Fibroblast of lung (primary cell): Measurements from ENCODE around the gene IBSP. TPM values are rescaled to one million over a fixed set of nuclear protein-coding genes. Genes with fewer than 3 reads are reported as not detected.
A peak's percentile ranks its signal among the peaks of the same experiment; 100 is the strongest.

Source experiments
- DNase-seq, 2 donors: peaks; one replicate each; pipeline versions ENCODE4 v3.0.0 to v3.0.0-alpha.2; 2010; ENCODE audit warnings: low read depth in 2 of 2
- H2AFZ ChIP-seq: 2 replicates; pipeline ENCODE4 v1.5.1; 2012; ENCODE audit warnings: low read length, control low read depth, inconsistent platforms
- H3K27ac ChIP-seq: 2 replicates; pipeline ENCODE4 v1.5.1; 2011; ENCODE audit warnings: low read length, control low read depth; ENCODE audit not compliant: insufficient read depth
- H3K27me3 ChIP-seq: 2 replicates; pipeline ENCODE4 v1.5.1; 2011; ENCODE audit warnings: mild to moderate bottlenecking, low read length; ENCODE audit not compliant: control insufficient read depth, insufficient read depth
- H3K36me3 ChIP-seq: 2 replicates; pipeline ENCODE4 v1.5.1; 2011; ENCODE audit warnings: low read length; ENCODE audit not compliant: control insufficient read depth, insufficient read depth
- H3K4me1 ChIP-seq: 2 replicates; pipeline ENCODE4 v1.5.1; 2011; ENCODE audit warnings: low read length; ENCODE audit not compliant: control insufficient read depth, insufficient read depth; ENCODE audit errors: extremely low read depth
- H3K4me2 ChIP-seq: 2 replicates; pipeline ENCODE4 v1.5.1; 2011; ENCODE audit warnings: low read length, control low read depth; ENCODE audit not compliant: insufficient read depth; ENCODE audit errors: extremely low read depth
- H3K4me3 ChIP-seq, 4 experiments: fragments of 200-600 bp in 1 of 4; sonication (generic) in 1 of 4; replicated peaks in 1 of 4; 2 replicates each; pipeline ENCODE4 v1.5.1; 2011 to 2016; ENCODE audit warnings: low read length in 4 of 4, low read depth in 3 of 4, mild to moderate bottlenecking in 3 of 4, control low read depth in 2 of 4, inconsistent platforms in 1 of 4, mixed read lengths in 1 of 4; ENCODE audit not compliant: insufficient read depth in 1 of 4; ENCODE audit errors: control extremely low read depth in 1 of 4
- H3K79me2 ChIP-seq: 2 replicates; pipeline ENCODE4 v1.5.1; 2012; ENCODE audit warnings: mild to moderate bottlenecking, low read length, inconsistent platforms; ENCODE audit not compliant: control insufficient read depth, insufficient read depth
- H3K9ac ChIP-seq: 2 replicates; pipeline ENCODE4 v1.5.1; 2011; ENCODE audit warnings: mild to moderate bottlenecking, low read length, control low read depth; ENCODE audit not compliant: insufficient read depth
- H3K9me3 ChIP-seq: 2 replicates; pipeline ENCODE4 v1.5.1; 2012; ENCODE audit warnings: low read depth, low read length; ENCODE audit not compliant: control insufficient read depth, insufficient read depth
- H4K20me1 ChIP-seq: 2 replicates; pipeline ENCODE4 v1.5.1; 2011; ENCODE audit warnings: low read length; ENCODE audit not compliant: control insufficient read depth, insufficient read depth; ENCODE audit errors: extremely low read depth
- CTCF ChIP-seq, 2 donors: IDR thresholded peaks in 1 of 2; conservative IDR thresholded peaks in 1 of 2; 1 replicate in 1 of 2; 2 replicates in 1 of 2; pipeline ENCODE4 v1.5.1; 2011 to 2012; ENCODE audit warnings: low read length in 2 of 2, control low read depth in 1 of 2, inconsistent platforms in 1 of 2, low read depth in 1 of 2, mild to moderate bottlenecking in 1 of 2
- EZH2 ChIP-seq: IDR thresholded peaks from 2 replicates; pipeline ENCODE4 v1.5.1; 2012; ENCODE audit warnings: low read length, control low read depth, mild to moderate bottlenecking; ENCODE audit errors: missing control alignments
- polyA plus RNA-seq, 2 donors: library from polyadenylated mRNA; depleted of rRNA in 1 of 2; stranded (reverse) in 1 of 2; unstranded in 1 of 2; fragments of >200 nt; gene quantifications; 2 replicates each; pipeline ENCODE4 v1.2.1, GENCODE V29; 2011 to 2012; ENCODE audit warnings: missing spikeins in 1 of 2
- total RNA-seq: library from RNA; depleted of rRNA; stranded (reverse); fragments of >200 nt; gene quantifications from 2 replicates; pipeline ENCODE4 v1.2.1, GENCODE V29; 2014

The IBSP gene
- total and polyA plus RNA-seq, 2 donors (not counting 1 experiment from before 2014, with no cell fraction given) = not detected

DNA sequence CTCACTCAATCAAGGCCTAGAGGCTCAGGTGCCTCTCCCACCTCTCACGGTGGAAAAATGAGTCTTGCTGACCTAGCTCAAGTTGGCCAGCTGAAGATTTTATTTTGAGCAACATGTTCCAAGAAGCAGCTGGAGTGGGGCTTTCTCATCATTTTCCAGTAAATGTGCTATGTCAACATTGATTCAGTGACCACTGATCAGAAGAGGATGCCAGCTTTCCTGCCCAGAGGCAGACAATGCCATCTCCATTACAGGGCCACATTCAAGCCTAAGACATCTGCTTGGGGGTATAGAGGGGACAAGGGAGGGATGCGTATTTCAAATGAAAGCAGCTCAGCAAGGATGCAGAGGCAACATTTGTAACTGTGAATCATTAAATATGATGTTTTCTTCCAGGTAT, 36.4 kb downstream of the IBSP start:
- TF ChIP-seq CTCF (conservative IDR thresholded peaks at IDR 0.05 in 1 of 2, IDR thresholded peaks at IDR 0.05 in 1 of 2; ENCODE audit: low read depth in 1 of 2, low read length in 2 of 2) = no peak
- TF ChIP-seq EZH2 = no peak
- DNase-seq = peak in 1 of 2 donors; percentile 22
- H3K9ac ChIP-seq = no peak overlapping the region

DNA sequence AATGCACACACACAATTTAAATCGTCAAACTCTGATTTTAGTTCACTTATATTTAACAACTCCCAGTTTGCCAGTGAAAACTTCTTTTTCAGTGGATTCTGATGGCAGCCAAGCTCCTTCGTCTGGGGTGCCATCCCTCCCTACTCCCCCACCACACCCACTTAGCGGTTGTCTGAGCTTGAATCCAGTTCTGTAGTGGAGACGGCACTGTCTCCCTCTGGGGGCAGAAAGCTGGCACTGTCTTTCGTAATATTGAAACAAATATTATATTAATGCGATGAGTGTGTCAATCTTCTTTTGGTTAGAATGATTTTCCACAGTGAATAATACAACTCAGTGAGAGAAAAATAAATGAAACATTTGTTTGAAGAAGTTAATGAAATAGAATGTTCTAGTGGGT, 38.9 kb downstream of the IBSP start:
- Histone ChIP-seq H3K36me3 (no peaks in the 10 kb centered on the region), H3K79me2 (no peaks in the 10 kb centered on the region), H3K9ac (no peak overlapping the region), H4K20me1 (no peaks in the 10 kb centered on the region), H3K9me3 (no peaks in the 10 kb centered on the region), H3K4me2 (no peak overlapping the region), H3K4me3 (no peak overlapping the region), H3K27ac (no peak overlapping the region), H2AFZ (no peak overlapping the region), H3K27me3 (no peaks in the 10 kb centered on the region), H3K4me1 (no peaks in the 10 kb centered on the region)
- TF ChIP-seq CTCF (conservative IDR thresholded peaks at IDR 0.05 in 1 of 2, IDR thresholded peaks at IDR 0.05 in 1 of 2; ENCODE audit: low read depth in 1 of 2, low read length in 2 of 2) (peak; percentile 27 to 39), EZH2 (no peak)
- DNase-seq = no peak

More for the DNA sequence above, 36.4 kb downstream of the IBSP start:
- Histone ChIP-seq H3K27ac (no peak overlapping the region), H2AFZ (no peak overlapping the region), H3K4me2 (no peak overlapping the region), H3K9me3 (no peaks in the 10 kb centered on the region), H3K4me3 (no peak overlapping the region), H3K36me3 (no peaks in the 10 kb centered on the region), H3K79me2 (no peaks in the 10 kb centered on the region), H4K20me1 (no peaks in the 10 kb centered on the region), H3K27me3 (no peaks in the 10 kb centered on the region), H3K4me1 (no peaks in the 10 kb centered on the region)

- peak; percentile 37 to 65 for DNase-seq
- Histone ChIP-seq H3K4me2 (no peak overlapping the region), H3K36me3 (no peaks in the 10 kb centered on the region), H2AFZ (no peak overlapping the region), H3K79me2 (no peaks in the 10 kb centered on the region), H3K27ac (no peak overlapping the region), H3K9ac (no peak overlapping the region), H3K4me3 (no peak overlapping the region), H4K20me1 (no peaks in the 10 kb centered on the region), H3K9me3 (no peaks in the 10 kb centered on the region), H3K27me3 (no peaks in the 10 kb centered on the region), H3K4me1 (no peaks in the 10 kb centered on the region)
- TF ChIP-seq EZH2 (no peak), CTCF (conservative IDR thresholded peaks at IDR 0.05 in 1 of 2, IDR thresholded peaks at IDR 0.05 in 1 of 2; ENCODE audit: low read depth in 1 of 2, low read length in 2 of 2) (peak; percentile 70 to 76)
Observed at GRCh38 chr4:87838890-87839591, 39.7 kb downstream of the IBSP start.
